Smooth muscle cell (in vitro differentiated cells): Measurements from ENCODE around the gene COQ8A. TPM values are rescaled to one million over a fixed set of nuclear protein-coding genes. Genes with fewer than 3 reads are reported as not detected.
A peak's percentile ranks its signal among the peaks of the same experiment; 100 is the strongest.

Source experiments
- DNase-seq: peaks from one replicate; lab custom pipeline; 2025; ENCODE audit not compliant: unreplicated experiment; lab: John Stamatoyannopoulos, UW
- H2AFZ ChIP-seq: fragments of 200-600 bp; sonication (generic); 2 replicates; pipeline ENCODE4 v1.6.0; 2016; ENCODE audit warnings: antibody characterized with exemption, low read depth, mild to moderate bottlenecking
- H3F3A ChIP-seq: fragments of 200-600 bp; sonication (generic); 2 replicates; pipeline ENCODE4 v1.6.0; 2017; ENCODE audit warnings: antibody characterized with exemption, low read depth
- H3K27ac ChIP-seq: fragments of 200-600 bp; sonication (generic); 2 replicates; pipeline ENCODE4 v1.5.1; 2016; ENCODE audit warnings: low read depth, mild to moderate bottlenecking
- H3K27me3 ChIP-seq: fragments of 200-600 bp; sonication (generic); 2 replicates; pipeline ENCODE4 v1.6.1; 2016; ENCODE audit warnings: low read depth, mild to moderate bottlenecking
- H3K36me3 ChIP-seq: fragments of 200-600 bp; sonication (generic); 2 replicates; pipeline ENCODE4 v1.5.1; 2016; ENCODE audit warnings: low read depth
- H3K4me1 ChIP-seq: fragments of 200-600 bp; sonication (generic); 2 replicates; pipeline ENCODE4 v1.5.1; 2016; ENCODE audit warnings: low read depth
- H3K4me2 ChIP-seq: fragments of 200-600 bp; sonication (generic); 2 replicates; pipeline ENCODE4 v1.6.0; 2016; ENCODE audit warnings: mild to moderate bottlenecking
- H3K4me3 ChIP-seq: fragments of 200-600 bp; sonication (generic); 2 replicates; pipeline ENCODE4 v1.5.1; 2016; ENCODE audit warnings: mild to moderate bottlenecking
- H3K79me2 ChIP-seq: fragments of 200-600 bp; sonication (generic); 2 replicates; pipeline ENCODE4 v1.6.0; 2016; ENCODE audit warnings: low read depth, mild to moderate bottlenecking
- H3K9ac ChIP-seq: fragments of 200-600 bp; sonication (generic); 2 replicates; pipeline ENCODE4 v1.6.0; 2016; ENCODE audit warnings: low read depth
- H3K9me3 ChIP-seq: fragments of 200-600 bp; sonication (generic); replicated peaks from 2 replicates; pipeline ENCODE4 v1.5.1; 2016; ENCODE audit warnings: low read depth
- H4K20me1 ChIP-seq: fragments of 200-600 bp; sonication (generic); 2 replicates; pipeline ENCODE4 v1.6.0; 2016; ENCODE audit warnings: low read depth
- WGBS: methylation state at CpG from one replicate; pipeline ENCODE4 v1.1.7; 2016; ENCODE audit warnings: low lambda C conversion rate; 5-methylcytosine and 5-hydroxymethylcytosine counted together
- polyA plus RNA-seq: library from polyadenylated mRNA; unstranded; fragments of >200 nt; fragmentation: Nextera tagmentation; extraction: Ambion mirVana; gene quantifications from 2 replicates; pipeline ENCODE4 v1.2.1, GENCODE V29; 2016
- total RNA-seq: library from RNA; depleted of rRNA; stranded (reverse); fragments of >200 nt; gene quantifications from 2 replicates; pipeline ENCODE4 v1.2.3, GENCODE V29; 2014
- TF ChIP-seq, protein P1 (sequence below): fragments of 200-600 bp; sonication (generic); IDR thresholded peaks from 2 replicates; pipeline ENCODE4 v1.5.1; 2017; ENCODE audit warnings: borderline replicate concordance, mild to moderate bottlenecking, antibody characterized with exemption; ENCODE audit not compliant: insufficient read depth, poor library complexity, severe bottlenecking

COQ8A gene
- total and polyA plus RNA-seq, 2 experiments from 2014 or later: 3.1 to 3.4 TPM

DNA sequence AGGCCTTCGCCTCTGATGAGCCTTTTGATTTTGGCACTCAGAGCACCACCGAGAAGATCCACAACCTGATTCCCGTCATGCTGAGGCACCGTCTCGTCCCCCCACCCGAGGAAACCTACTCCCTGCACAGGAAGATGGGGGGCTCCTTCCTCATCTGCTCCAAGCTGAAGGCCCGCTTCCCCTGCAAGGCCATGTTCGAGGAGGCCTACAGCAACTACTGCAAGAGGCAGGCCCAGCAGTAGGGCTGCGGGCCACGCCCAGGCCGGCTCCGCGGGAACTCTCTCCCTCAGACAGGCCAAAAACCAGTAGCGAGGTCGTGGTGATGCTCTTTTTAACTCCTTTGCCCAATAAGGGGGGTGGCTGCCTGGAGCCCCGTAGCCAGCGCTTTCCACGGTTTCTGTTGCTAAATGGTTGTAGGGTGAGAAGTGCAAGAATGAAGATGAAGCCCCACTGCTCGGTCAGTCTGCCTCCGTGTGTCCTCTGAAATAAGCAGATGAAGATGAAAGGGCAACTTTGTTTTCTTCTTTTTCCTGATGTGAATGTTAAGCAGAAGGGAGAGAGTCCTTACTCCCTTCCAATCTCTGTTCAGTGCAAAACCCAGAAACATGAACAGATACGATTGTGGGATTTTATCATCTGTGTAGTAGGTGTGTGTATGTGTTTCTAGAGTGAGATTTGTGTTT lies 46.5 kb downstream of the COQ8A start:
- no peak overlapping the region for H3K4me3 ChIP-seq
- no peak overlapping the region for H2AFZ ChIP-seq
- 95% methylated on average over 21 of the region's 21 CpGs for WGBS
- no peaks in the 10 kb centered on the region for H3K27me3 ChIP-seq
- no peaks in the 10 kb centered on the region for H3K79me2 ChIP-seq
- H3K9me3 ChIP-seq: no peaks in the 10 kb centered on the region
- H4K20me1 ChIP-seq: no peaks in the 10 kb centered on the region
- no peak overlapping the region for H3K9ac ChIP-seq
- TF ChIP-seq, protein P1, sequence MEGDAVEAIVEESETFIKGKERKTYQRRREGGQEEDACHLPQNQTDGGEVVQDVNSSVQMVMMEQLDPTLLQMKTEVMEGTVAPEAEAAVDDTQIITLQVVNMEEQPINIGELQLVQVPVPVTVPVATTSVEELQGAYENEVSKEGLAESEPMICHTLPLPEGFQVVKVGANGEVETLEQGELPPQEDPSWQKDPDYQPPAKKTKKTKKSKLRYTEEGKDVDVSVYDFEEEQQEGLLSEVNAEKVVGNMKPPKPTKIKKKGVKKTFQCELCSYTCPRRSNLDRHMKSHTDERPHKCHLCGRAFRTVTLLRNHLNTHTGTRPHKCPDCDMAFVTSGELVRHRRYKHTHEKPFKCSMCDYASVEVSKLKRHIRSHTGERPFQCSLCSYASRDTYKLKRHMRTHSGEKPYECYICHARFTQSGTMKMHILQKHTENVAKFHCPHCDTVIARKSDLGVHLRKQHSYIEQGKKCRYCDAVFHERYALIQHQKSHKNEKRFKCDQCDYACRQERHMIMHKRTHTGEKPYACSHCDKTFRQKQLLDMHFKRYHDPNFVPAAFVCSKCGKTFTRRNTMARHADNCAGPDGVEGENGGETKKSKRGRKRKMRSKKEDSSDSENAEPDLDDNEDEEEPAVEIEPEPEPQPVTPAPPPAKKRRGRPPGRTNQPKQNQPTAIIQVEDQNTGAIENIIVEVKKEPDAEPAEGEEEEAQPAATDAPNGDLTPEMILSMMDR: no peak
- no peak overlapping the region for H3K4me2 ChIP-seq
- no peaks in the 10 kb centered on the region for H3K4me1 ChIP-seq
- H3F3A ChIP-seq: peaks cover 7% of the 10 kb centered on the region
- no peak overlapping the region for H3K27ac ChIP-seq
- no peaks in the 10 kb centered on the region for H3K36me3 ChIP-seq
- no peak for DNase-seq

DNA sequence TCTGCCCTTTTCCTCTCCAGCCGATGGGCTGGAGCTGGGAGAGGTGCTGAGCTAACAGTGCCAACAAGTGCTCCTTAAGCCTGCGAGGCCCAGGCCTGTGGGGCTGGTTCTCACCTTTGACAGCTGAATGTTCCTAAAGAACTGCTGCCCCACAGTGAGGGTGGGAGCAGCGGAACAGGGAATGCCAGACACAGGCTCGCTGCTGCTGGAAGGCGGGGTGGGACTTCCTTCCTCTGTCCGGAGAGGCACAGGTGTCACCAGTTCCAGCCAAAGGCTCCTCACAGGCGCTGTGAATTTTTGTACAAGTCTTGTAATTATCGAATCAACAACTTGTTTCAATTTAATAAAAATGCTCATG lies 47.1 kb downstream of the COQ8A start:
- no peaks in the 10 kb centered on the region for H3K9me3 ChIP-seq
- no peaks in the 10 kb centered on the region for H3K27me3 ChIP-seq
- no peak overlapping the region for H3K27ac ChIP-seq
- TF ChIP-seq, protein P1: no peak
- WGBS: 88% methylated on average over 8 of the region's 8 CpGs
- H3K4me2 ChIP-seq: no peak overlapping the region
- no peaks in the 10 kb centered on the region for H4K20me1 ChIP-seq
- H3K79me2 ChIP-seq: no peaks in the 10 kb centered on the region
- no peak for DNase-seq
- H3K9ac ChIP-seq: no peak overlapping the region
- H3K4me3 ChIP-seq: no peak overlapping the region
- H3K36me3 ChIP-seq: no peaks in the 10 kb centered on the region
- no peaks in the 10 kb centered on the region for H3K4me1 ChIP-seq
- peaks cover 7% of the 10 kb centered on the region for H3F3A ChIP-seq
- no peak overlapping the region for H2AFZ ChIP-seq

DNA sequence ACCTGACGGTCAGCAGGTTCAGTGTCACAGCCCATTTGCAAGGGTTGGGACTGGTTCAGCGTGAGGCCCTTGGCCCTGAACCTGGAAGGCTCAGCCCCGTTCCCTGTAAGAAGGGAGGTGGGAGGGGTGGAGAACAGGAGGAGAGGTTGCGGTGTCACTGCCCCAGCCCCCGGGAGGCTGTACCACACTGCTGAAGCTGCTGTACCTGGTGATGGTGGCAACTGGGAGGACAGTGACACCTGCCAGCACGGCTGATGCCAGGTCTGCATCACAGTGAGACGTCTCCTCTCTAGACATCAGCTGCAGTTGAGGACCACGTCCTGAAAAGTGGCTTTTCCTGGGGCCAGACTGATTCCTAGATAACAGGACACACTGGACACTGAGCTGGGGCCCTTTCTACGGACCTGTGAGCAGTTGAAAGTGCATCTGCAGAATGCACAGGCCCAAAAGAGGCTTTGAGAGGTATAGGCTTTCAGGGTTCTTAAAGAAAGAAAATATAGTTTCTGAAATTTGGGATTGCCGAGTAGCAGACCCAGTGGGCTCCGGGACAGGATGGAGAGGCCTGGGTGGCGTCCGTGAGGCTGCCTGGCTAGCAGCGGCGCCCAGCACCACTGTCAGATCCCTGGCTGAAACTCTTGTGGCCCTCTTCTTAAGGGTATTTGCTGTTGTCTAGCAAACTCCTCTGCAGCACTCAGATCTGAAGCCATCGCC lies 47.7 kb downstream of the COQ8A start:
- peaks cover 7% of the 10 kb centered on the region for H3F3A ChIP-seq
- no peaks in the 10 kb centered on the region for H3K79me2 ChIP-seq
- 90% methylated on average over 16 of the region's 16 CpGs for WGBS
- no peaks in the 10 kb centered on the region for H3K9me3 ChIP-seq
- DNase-seq: no peak
- H3K4me2 ChIP-seq: no peak overlapping the region
- H3K9ac ChIP-seq: no peak overlapping the region
- H3K4me1 ChIP-seq: peaks cover under 1% of the 10 kb centered on the region
- H3K27ac ChIP-seq: peak overlapping the region; percentile 44
- no peak overlapping the region for H2AFZ ChIP-seq
- TF ChIP-seq, protein P1: no peak
- no peaks in the 10 kb centered on the region for H3K36me3 ChIP-seq
- no peaks in the 10 kb centered on the region for H3K27me3 ChIP-seq
- H4K20me1 ChIP-seq: no peaks in the 10 kb centered on the region
- H3K4me3 ChIP-seq: no peak overlapping the region
